Measurements from ENCODE around the gene AQR.
"Not testable (repeated sequence)": the region's sequence is repeated elsewhere in the genome, so short reads cannot be mapped to it uniquely, and the experiment has no call there.

AQR gene

DNA sequence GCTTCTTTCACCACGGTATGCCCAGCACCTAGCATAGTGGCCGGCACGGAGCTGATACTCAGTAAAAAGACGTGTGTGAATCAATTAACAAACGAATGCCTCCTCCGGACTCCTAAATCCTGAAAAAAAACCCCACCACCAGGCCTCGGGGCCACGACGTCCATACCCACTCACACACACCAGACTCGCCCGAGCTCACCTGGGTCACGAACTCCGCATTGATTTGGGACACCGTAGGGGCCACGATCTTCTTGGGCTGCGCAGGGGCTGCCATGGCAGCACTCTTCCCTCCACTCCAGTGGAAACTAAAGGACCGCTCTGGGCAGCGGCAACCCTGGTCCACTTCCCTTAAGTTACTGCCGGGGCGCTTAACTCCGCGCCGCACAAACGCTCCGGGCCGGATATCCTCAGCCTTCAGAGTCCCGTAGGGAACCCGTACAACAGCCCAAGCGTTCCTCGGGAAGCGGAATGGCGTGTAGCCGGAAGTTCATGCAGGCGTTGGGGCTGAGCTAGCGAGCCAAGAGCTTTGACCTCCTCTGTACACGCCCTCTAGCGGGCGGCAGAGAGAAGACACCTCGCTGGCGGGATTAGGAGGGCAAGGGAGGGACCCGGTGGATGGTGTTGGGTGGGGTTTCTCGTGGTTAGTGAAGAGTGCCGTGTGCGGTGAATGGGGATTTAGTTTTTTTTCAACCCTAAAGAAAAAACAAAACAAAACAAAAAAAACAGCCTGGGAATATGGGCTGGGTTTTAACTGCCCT is at the start of gene AQR:
AQR (minus strand) TSS at position 403 of the 758 bp plus-strand sequence; CDS start at position 274, 129 bp downstream.
- FAIRE-seq = peak; percentile 97

DNA sequence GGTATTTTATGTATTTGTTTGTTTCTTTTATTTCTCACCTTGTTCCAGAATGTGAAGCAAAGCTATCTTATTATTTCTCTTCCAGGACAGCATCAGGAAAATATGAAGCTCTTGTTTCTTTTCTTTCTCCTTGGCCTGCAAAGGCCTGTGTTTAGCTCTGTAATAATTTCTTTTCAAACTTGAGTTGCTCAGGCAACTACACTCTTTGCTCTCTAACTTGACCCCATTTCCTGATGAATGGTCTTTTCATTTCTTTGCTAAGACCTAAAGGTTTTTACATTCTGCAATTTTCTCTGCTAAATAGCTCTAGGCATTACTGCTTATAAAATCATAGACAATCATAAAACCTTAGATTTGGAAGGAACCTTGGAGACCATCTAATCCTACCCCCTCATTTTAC is 44.7 kb upstream of the AQR start:
- no peak for FAIRE-seq

- FAIRE-seq = no peak
Observed at GRCh38 chr15:35013370-35013769, 43.8 kb upstream of the AQR start.

- no peak for FAIRE-seq
Observed at GRCh38 chr15:35007397-35007796, 37.9 kb upstream of the AQR start.

DNA sequence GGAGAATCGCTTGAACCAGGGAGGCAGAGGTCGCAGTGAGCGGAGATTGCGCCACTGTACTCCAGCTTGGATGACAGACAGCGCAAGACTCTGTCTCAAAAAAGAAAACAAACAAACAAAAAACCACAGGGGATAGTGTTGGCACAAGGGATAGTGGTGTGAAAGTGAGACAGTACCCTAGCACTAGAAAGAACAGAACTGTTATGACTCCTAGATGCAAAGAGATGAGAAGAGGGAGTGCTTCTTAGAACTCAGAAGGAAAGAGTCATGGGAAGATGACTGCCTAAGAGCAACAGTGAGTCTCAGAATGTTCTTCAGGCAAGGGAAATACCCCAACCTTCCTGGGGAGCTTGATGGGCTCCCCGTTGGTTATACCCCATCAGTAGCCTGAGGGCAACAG is 36.4 kb upstream of the AQR start:
- FAIRE-seq = no peak

DNA sequence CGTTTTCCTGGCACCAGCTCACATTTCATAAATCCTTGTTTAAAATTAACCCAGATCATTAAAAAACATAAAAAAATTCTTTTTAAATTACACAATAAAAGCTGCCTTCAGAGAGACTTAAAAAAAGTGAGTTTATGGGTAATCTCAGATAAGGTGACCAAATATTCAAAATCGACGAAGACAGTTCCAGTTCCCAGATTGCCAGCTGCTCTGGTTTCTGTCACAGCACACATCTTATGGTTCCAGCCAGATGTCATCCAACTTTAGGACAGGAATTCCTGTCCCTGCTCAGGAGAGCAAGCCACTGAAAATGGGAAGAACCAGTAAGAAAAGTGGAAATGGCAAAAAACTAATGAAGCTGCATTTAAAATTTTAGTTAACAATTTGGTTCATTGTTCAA is 34.4 kb upstream of the AQR start:
- FAIRE-seq = no peak

- FAIRE-seq = no peak
Observed at GRCh38 chr15:35000511-35000910, 31.0 kb upstream of the AQR start.

GRCh38 chr15:34999906-35000305 is 30.4 kb upstream of the AQR start:
- no peak for FAIRE-seq

DNA sequence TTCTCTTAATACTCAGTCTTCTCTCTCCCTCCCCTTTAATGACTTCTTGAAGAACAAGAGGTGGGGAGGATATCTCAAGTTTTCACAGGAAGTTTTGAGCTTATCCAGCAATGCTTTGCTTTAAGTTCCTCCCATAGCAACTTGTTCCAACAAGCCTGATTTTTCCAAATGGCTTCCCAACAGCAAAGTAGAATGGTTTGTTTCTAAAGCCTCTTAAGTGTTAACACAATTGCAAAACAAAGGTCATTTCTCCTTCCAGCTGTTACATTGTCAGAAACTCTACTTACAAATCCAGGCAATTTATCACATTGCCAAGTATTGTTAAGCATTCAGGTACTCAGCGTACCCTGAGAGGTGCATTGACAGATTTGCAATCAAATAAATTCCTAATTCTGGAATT is 25.4 kb upstream of the AQR start:
- FAIRE-seq = no peak

DNA sequence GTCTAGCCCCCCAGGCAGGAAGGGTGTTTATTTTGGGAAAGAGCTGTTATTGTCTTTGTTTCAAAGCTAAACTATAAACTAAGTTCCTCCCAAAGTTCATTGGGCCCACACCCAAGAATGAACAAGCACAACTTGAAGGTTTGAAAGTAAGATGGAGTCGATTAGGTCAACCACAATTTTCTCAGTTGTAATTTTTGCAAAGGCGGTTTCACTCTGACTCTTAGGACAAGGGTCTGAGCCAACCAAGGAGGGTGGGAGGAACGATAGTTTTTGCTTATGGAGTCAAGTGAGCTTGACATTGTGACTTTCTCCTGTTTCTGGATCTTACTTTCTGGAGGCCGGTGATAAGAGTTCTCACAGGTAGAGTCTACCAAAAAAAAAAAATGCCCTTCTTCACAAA is 24.3 kb upstream of the AQR start:
- FAIRE-seq = no peak

GRCh38 chr15:34993412-34993811 is 23.9 kb upstream of the AQR start:
- no peak for FAIRE-seq

DNA sequence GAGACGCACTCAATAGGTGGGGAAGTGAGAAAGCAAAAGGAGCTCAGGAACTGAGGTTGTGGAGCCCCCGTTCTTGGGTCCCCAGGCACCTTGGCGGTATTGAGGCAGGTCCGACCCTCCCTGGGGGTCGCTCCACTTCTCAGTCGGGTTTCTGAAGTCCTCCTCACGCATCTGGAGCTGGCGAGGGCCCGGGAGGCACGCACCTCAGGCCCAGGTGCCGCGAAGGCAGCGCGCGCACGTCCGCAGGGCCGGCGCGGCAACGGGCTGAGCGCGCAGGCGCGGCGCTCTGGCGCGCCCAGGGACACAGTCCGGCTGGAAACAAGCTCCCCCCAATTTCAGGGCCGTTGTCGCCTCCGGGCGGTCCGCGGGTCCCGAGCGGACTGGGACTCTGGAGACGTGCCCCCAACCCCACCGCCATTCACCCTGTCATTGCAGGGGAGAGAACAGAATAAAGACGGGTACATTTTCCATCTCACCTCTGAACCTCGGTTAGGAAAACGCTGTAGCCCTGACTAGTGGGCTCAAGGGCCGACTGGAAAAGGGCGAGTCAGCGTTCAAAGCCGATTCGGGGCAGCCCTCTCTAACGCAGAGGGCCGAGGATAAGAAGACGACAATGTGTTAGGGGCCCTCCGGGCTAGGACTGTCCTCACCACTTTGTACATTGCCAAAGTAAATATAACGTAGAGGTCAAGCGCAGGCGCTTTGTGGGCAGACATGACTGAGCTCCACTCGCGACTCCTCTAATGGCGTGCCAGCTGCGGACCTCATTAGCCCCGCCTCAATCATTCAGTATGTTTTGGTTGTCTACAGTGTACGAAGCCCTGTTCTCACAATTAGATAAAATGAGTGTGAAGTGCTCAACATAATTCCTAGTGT is 18.7 kb upstream of the AQR start, which contains the start of gene ZNF770:
ZNF770 (minus strand) TSS at position 261 of the 876 bp plus-strand sequence. CDS start 4,853 bp downstream, outside the sequence.
- no peak for FAIRE-seq

DNA sequence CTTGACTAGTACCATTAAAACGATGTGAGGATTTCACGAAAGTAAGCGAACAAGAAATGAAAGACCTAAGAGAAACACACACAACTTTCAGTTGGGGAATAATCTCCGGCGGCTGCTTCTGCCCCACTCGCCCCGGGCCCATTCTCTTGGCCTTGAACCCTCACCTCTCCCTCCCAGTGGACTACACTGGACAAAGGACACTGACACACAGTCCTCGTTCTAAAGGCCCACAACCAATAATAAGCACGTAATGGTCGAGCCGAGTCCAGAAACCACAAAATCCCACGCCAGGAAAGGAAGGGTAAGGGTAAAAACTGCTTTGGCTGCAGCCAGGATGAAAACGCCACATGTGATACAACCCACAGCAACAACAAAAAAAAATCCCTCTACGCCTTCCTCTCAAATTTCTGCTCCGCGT is 18.1 kb upstream of the AQR start:
- no peak for FAIRE-seq

DNA sequence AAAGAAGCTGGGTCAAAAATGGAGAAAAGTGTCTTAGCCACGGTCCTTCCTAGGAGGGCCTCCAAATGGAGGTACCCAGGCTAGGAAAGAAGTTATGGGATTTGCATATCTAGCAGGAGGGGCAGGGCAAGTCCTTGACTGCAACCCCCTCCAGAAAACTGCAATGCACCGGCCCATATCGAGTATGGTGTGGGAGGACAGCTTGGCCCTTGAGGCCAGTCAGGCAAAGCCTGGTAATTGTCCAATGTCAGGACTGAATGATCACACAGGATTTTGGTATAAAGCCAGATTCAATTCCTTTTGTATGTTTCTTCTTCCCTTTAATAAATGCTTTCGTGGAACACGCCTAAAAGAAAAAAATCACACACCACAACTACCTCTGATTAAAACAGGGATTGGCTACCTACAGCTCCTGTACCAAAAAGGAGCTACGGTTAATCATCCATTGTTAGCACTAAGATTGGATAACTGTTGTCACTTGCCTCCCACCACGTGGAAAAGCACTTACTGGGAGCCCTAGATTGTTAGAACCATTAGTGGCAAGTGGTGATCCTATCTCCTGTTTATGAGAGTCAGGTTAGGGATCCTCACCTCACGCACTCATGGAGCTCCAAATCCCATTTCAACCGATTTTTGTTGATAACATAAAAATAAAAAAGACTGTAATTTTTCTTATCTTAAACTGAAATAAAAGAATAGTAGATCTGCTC is 17.4 kb upstream of the AQR start:
- peak; percentile 3 for FAIRE-seq

DNA sequence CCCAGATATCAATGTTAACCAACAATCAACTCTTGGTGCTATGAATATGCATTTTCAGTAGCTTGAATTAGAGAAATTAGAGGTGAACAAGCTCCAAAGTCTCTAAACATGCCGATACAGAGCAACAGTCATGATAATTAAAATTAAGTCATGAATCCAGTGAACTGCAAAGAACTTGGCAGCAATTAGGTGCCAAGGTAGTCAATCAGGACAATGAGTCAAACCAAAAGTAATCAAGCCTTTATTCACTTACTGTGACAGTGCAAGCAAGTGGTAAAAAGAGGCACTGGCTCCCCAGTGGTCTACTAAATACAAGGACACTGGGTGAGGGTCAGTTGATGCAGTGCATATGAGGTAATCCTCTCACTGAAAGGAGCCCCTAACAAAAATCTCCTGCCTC is 16.8 kb upstream of the AQR start:
- FAIRE-seq = no peak

DNA sequence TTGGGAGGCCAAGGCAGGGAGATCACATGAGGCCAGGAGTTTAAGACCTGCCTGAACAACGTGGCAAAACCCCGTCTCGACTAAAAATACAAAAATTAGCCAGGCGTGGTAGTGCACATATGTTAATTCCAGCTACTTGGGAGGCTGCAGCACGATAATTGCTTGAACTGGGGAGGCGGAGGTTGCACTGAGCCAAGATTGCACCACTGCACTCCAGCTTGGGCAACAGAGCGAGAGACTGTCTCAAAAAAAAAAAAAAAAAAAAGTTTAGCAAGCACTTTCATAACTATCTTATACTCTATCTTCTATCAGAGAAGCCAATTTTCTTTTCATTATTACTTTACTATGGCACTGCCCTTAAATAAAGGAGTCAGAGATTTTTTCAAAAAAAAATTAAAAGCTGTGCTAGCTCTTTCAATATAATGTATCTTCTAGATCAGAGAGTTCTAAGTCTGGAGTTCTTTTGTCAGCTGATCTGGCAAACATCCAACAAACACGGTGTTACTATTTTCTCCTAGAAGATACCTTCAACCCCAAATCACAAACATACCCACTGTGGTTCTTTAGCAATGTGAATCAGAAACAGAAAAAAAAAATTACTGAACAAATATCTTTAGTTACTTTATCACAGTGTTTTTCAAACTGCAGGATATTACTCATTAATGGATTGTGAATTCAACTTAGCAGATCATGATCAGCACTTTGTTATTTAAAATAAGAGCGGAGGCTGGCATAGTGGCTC is 15.5 kb upstream of the AQR start:
- FAIRE-seq = peak; percentile 34

- FAIRE-seq = no peak
Observed at GRCh38 chr15:34976743-34977142, 7.2 kb upstream of the AQR start.

GRCh38 chr15:34976073-34976472 is 6.5 kb upstream of the AQR start:
- peak; percentile 63 for FAIRE-seq

DNA sequence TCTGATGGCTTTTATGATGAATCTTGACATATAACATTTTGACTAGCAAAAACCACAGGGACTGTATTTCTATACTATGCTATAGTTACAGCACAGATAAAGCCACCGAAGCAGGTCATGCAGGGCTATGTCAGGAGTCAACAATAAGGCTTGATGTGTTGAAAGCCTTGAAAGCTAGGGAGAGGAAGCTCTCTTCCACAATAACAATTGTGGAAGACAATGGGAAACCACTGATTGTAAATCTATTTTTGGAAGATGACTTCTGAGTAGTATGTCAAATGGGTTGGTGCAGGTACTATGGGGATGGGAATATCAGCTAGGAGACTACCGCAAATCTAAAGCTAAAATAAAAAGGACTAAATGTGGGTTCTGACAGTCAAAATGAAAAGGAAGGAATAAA is 4.0 kb upstream of the AQR start:
- no peak for FAIRE-seq

- not testable (repeated sequence) for FAIRE-seq
Observed at GRCh38 chr15:34970098-34970643, 629 bp upstream of the AQR start.

DNA sequence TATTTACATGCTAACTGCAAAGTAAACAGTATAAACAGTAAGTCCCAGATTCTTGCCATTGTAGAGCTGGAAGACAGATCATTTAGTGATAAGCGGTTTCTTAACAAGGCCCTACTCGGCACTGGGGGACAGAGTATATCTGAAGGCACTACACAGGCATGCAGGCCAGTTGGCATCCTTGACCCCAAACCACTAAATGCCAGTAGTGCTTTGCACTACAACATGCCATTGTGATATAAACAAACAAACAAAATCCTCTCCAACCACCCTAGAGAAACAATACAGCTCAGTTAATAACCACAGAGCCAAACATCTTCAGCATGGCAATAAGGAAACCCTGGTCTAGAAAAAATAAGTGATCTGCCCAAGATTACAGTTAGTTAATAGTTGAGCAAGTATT is 5.3 kb downstream of the AQR start:
- no peak for FAIRE-seq

DNA sequence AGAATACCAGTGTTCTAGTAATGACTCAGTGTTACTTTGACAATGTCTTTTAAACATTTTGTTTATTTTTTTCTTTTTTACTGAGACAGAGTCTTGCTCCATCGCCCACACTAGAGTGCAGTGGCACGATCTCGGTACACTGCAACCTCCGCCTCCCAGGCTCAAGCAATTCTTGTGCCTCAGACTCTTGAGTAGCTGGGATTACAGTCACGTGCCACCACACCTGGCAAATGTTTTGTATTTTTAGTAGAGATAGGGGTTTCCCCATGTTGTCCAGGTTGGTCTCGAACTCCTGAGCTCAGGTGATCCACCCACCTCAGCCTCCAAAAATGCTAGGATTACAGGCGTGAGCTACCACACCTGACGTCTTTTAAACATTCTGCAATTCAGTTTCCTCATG is 15.7 kb downstream of the AQR start:
- no peak for FAIRE-seq

Data from G401.6 (cell line).